ENCODE results near the gene SLC9A3. TPM values are rescaled to one million over a fixed set of nuclear protein-coding genes. Genes with fewer than 3 reads are reported as not detected.

Gene SLC9A3
- total RNA-seq, 1 donor from 2014 or later = 1.6 TPM

- Histone ChIP-seq H3K27me3 (ENCODE audit: control insufficient read depth in 3 of 3, insufficient read depth in 3 of 3, low read length in 3 of 3) (no peaks in the 10 kb centered on the region), H3K36me3 (ENCODE audit: control insufficient read depth in 3 of 3, insufficient read depth in 3 of 3, low read length in 3 of 3) (peaks cover 39 to 61% (median 55%) of the 10 kb centered on the region in 3 donors), H3K27ac (ENCODE audit: low read depth, low read length) (no peak overlapping the region), H3K9ac (ENCODE audit: low read depth in 1 of 3, low read length in 3 of 3) (peak overlapping the region in 1 of 3 donors; percentile 40), H3K4me1 (ENCODE audit: control insufficient read depth in 3 of 3, insufficient read depth in 3 of 3, low read length in 3 of 3) (peaks cover 12 to 22% (median 13%) of the 10 kb centered on the region in 3 donors), H3K4me3 (ENCODE audit: low read length in 3 of 3) (no peak overlapping the region), H3K9me3 (ENCODE audit: control insufficient read depth in 3 of 3, low read length in 3 of 3) (peaks cover 0 to 4% (median 3%) of the 10 kb centered on the region in 3 donors)
These were observed 76.0 kb downstream of the SLC9A3 start for GRCh38 chr5:448061-448765.

DNA sequence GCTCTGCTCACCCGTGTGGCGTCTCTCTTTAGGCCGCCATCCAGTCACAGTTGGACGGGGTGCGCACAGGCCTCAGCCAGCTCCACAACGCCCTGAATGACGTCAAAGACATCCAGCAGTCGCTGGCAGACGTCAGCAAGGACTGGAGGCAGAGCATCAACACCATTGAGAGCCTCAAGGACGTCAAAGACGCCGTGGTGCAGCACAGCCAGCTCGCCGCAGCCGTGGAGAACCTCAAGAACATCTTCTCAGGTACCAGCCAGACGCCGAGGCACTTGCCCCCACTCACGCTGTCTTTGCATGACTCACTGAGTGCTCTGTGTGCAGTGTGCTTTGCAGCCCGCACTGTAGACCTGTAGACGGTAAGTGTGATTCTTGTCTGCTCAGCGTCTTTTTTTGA, 76.7 kb downstream of the SLC9A3 start:
- H3K36me3 ChIP-seq (ENCODE audit: control insufficient read depth in 3 of 3, insufficient read depth in 3 of 3, low read length in 3 of 3) = peaks cover 32 to 54% (median 48%) of the 10 kb centered on the region in 3 donors

DNA sequence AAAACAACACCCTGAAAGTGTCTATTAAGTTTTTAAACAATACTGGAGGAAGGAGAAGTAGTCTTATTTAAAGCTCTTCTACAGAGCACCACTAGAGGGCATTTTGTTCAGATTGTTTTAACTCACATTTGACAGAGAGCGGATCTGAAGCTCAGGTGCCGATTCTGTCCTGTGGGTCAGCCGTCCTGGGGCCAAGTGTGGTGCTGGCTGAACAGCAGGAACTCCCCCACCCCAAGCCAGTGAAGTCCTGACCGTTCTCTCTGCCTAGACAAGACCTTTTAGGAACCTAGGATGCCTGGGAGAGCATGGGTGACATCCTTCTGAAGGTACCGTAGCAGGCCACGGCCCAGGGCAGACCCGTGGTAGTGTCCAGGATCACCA, 77.4 kb downstream of the SLC9A3 start:
- Histone ChIP-seq H3K36me3 (ENCODE audit: control insufficient read depth in 3 of 3, insufficient read depth in 3 of 3, low read length in 3 of 3) (peaks cover 30 to 48% (median 47%) of the 10 kb centered on the region in 3 donors), H3K27ac (ENCODE audit: low read depth, low read length) (no peak overlapping the region), H3K9ac (ENCODE audit: low read depth in 1 of 3, low read length in 3 of 3) (peak overlapping the region in 1 of 3 donors; percentile 20), H3K27me3 (ENCODE audit: control insufficient read depth in 3 of 3, insufficient read depth in 3 of 3, low read length in 3 of 3) (no peaks in the 10 kb centered on the region), H3K9me3 (ENCODE audit: control insufficient read depth in 3 of 3, low read length in 3 of 3) (peaks cover 0 to 3% (median 2%) of the 10 kb centered on the region in 3 donors), H3K4me3 (ENCODE audit: low read length in 3 of 3) (no peak overlapping the region), H3K4me1 (ENCODE audit: control insufficient read depth in 3 of 3, insufficient read depth in 3 of 3, low read length in 3 of 3) (peaks cover 19 to 31% (median 21%) of the 10 kb centered on the region in 3 donors)

More for the DNA sequence above, 76.7 kb downstream of the SLC9A3 start:
- no peak overlapping the region for H3K9ac ChIP-seq (ENCODE audit: low read depth in 1 of 3, low read length in 3 of 3)
- no peak overlapping the region for H3K27ac ChIP-seq (ENCODE audit: low read depth, low read length)
- peaks cover 0 to 4% (median 3%) of the 10 kb centered on the region in 3 donors for H3K9me3 ChIP-seq (ENCODE audit: control insufficient read depth in 3 of 3, low read length in 3 of 3)
- H3K27me3 ChIP-seq (ENCODE audit: control insufficient read depth in 3 of 3, insufficient read depth in 3 of 3, low read length in 3 of 3) = no peaks in the 10 kb centered on the region
- H3K4me1 ChIP-seq (ENCODE audit: control insufficient read depth in 3 of 3, insufficient read depth in 3 of 3, low read length in 3 of 3) = peaks cover 13 to 25% (median 15%) of the 10 kb centered on the region in 3 donors
- no peak overlapping the region for H3K4me3 ChIP-seq (ENCODE audit: low read length in 3 of 3)

- H3K4me1 ChIP-seq (ENCODE audit: control insufficient read depth in 3 of 3, insufficient read depth in 3 of 3, low read length in 3 of 3) = peaks cover 19 to 31% (median 21%) of the 10 kb centered on the region in 3 donors
- H3K36me3 ChIP-seq (ENCODE audit: control insufficient read depth in 3 of 3, insufficient read depth in 3 of 3, low read length in 3 of 3) = peaks cover 30 to 42% (median 41%) of the 10 kb centered on the region in 3 donors
- H3K27ac ChIP-seq (ENCODE audit: low read depth, low read length) = no peak overlapping the region
- H3K9me3 ChIP-seq (ENCODE audit: control insufficient read depth in 3 of 3, low read length in 3 of 3) = no peaks in the 10 kb centered on the region
- H3K27me3 ChIP-seq (ENCODE audit: control insufficient read depth in 3 of 3, insufficient read depth in 3 of 3, low read length in 3 of 3) = no peaks in the 10 kb centered on the region
- no peak overlapping the region for H3K9ac ChIP-seq (ENCODE audit: low read depth in 1 of 3, low read length in 3 of 3)
- no peak overlapping the region for H3K4me3 ChIP-seq (ENCODE audit: low read length in 3 of 3)
These were observed 78.0 kb downstream of the SLC9A3 start for GRCh38 chr5:446066-446882.

GRCh38 chr5:445591-445990, 78.7 kb downstream of the SLC9A3 start:
- H3K9me3 ChIP-seq (ENCODE audit: control insufficient read depth in 3 of 3, low read length in 3 of 3) = no peaks in the 10 kb centered on the region
- no peak overlapping the region for H3K9ac ChIP-seq (ENCODE audit: low read depth in 1 of 3, low read length in 3 of 3)
- H3K4me1 ChIP-seq (ENCODE audit: control insufficient read depth in 3 of 3, insufficient read depth in 3 of 3, low read length in 3 of 3) = peaks cover 19 to 31% (median 21%) of the 10 kb centered on the region in 3 donors
- no peak overlapping the region for H3K27ac ChIP-seq (ENCODE audit: low read depth, low read length)
- no peaks in the 10 kb centered on the region for H3K27me3 ChIP-seq (ENCODE audit: control insufficient read depth in 3 of 3, insufficient read depth in 3 of 3, low read length in 3 of 3)
- H3K36me3 ChIP-seq (ENCODE audit: control insufficient read depth in 3 of 3, insufficient read depth in 3 of 3, low read length in 3 of 3) = peaks cover 30 to 38% (median 37%) of the 10 kb centered on the region in 3 donors
- no peak overlapping the region for H3K4me3 ChIP-seq (ENCODE audit: low read length in 3 of 3)

DNA sequence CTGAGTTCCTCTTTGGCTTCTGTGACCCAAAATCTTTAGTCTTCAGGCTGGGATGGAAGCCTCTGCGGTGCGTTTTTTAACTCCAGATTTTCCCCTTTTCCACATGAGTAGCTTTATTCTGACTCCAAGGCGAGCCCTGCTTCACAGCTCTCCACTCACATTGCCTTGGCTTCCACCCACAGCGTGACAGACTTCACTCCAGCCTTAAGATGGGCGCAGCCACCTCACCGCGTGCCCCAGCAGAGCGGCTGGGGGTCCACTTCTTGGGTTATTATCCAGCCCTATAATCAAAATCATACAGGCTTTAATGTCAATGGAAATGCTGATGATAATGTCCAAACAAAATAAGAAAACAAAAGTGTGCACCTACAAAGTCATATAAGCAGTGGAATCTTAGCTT, 80.0 kb downstream of the SLC9A3 start:
- peak overlapping the region; percentile 43 to 98 (median 98) for H3K9ac ChIP-seq (ENCODE audit: low read depth in 1 of 3, low read length in 3 of 3)
- peak overlapping the region; percentile 94 to 100 (median 100) for H3K4me3 ChIP-seq (ENCODE audit: low read length in 3 of 3)
- no peaks in the 10 kb centered on the region for H3K9me3 ChIP-seq (ENCODE audit: control insufficient read depth in 3 of 3, low read length in 3 of 3)
- peaks cover 26 to 29% (median 28%) of the 10 kb centered on the region in 3 donors for H3K36me3 ChIP-seq (ENCODE audit: control insufficient read depth in 3 of 3, insufficient read depth in 3 of 3, low read length in 3 of 3)
- H3K27ac ChIP-seq (ENCODE audit: low read depth, low read length) = no peak overlapping the region
- no peaks in the 10 kb centered on the region for H3K27me3 ChIP-seq (ENCODE audit: control insufficient read depth in 3 of 3, insufficient read depth in 3 of 3, low read length in 3 of 3)
- H3K4me1 ChIP-seq (ENCODE audit: control insufficient read depth in 3 of 3, insufficient read depth in 3 of 3, low read length in 3 of 3) = peaks cover 19 to 31% (median 21%) of the 10 kb centered on the region in 3 donors

- peak overlapping the region; percentile 71 for H3K27ac ChIP-seq (ENCODE audit: low read depth, low read length)
- peak overlapping the region; percentile 93 to 98 (median 98) for H3K9ac ChIP-seq (ENCODE audit: low read depth in 1 of 3, low read length in 3 of 3)
- peaks cover 19 to 29% (median 21%) of the 10 kb centered on the region in 3 donors for H3K4me1 ChIP-seq (ENCODE audit: control insufficient read depth in 3 of 3, insufficient read depth in 3 of 3, low read length in 3 of 3)
- peak overlapping the region; percentile 94 to 100 (median 100) for H3K4me3 ChIP-seq (ENCODE audit: low read length in 3 of 3)
- no peaks in the 10 kb centered on the region for H3K9me3 ChIP-seq (ENCODE audit: control insufficient read depth in 3 of 3, low read length in 3 of 3)
- peaks cover 0 to 2% (median 0%) of the 10 kb centered on the region in 3 donors for H3K27me3 ChIP-seq (ENCODE audit: control insufficient read depth in 3 of 3, insufficient read depth in 3 of 3, low read length in 3 of 3)
- H3K36me3 ChIP-seq (ENCODE audit: control insufficient read depth in 3 of 3, insufficient read depth in 3 of 3, low read length in 3 of 3) = peaks cover 21% of the 10 kb centered on the region in 3 donors
These were observed 80.8 kb downstream of the SLC9A3 start for GRCh38 chr5:443239-444151.

DNA sequence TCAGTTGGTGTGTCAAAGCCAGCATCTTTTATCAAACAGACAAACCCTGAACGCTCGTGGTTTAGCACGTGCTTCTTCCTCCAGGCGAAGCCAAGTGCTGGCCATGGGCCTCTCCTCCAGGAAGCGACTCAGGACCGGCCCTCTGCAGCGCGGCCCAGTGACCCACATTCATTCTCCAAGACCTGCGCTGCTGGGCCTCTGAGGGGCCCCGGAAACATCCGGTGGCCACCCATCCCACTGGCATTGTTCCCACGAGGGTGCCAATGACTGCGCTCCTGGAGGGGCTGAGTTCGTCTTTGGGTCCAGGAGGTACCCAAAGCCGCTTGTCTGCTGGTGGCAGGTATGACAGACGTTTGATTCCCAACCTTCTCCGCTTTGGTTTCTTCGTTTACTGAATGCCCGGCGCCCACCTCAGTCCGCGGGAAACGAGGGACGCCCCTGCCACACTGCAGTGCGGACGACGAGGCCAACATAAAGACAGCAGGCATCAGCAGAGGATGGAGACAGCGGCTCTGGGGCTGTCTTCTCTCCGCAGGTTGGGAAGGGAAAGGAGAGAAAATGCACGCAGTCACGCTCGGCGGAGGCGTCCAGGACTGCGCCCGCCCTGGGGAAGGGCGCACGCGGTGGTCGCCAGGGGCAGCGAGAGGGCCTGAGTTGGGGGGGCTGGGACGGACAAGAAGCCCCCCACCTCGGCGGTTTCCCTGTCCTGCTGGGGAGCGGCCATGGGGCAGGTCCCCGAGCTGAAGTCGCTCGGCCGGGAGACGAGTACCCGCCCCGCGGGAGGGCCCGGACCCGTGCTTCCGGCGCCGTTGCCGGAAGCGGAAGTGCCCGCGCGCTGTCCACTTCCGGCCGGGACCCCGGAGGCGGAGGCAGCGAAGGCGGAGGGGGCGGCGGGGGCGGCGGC, 81.7 kb downstream of the SLC9A3 start, which contains the start of gene EXOC3:
Gene EXOC3, plus strand, starts transcription at position 842 of the 904 bp plus-strand sequence. CDS start 3,030 bp downstream, outside the sequence.
- Histone ChIP-seq H3K27ac (ENCODE audit: low read depth, low read length) (peak within 1 kb of the TSS; percentile 71), H3K9me3 (ENCODE audit: control insufficient read depth in 3 of 3, low read length in 3 of 3) (no peaks in the 10 kb centered on the region), H3K27me3 (ENCODE audit: control insufficient read depth in 3 of 3, insufficient read depth in 3 of 3, low read length in 3 of 3) (peaks cover under 1 to 5% (median 3%) of the 10 kb centered on the region in 3 donors), H3K9ac (ENCODE audit: low read depth in 1 of 3, low read length in 3 of 3) (peak within 1 kb of the TSS; percentile 93 to 98 (median 98)), H3K4me1 (ENCODE audit: control insufficient read depth in 3 of 3, insufficient read depth in 3 of 3, low read length in 3 of 3) (peaks cover 19 to 23% (median 21%) of the 10 kb centered on the region in 3 donors), H3K36me3 (ENCODE audit: control insufficient read depth in 3 of 3, insufficient read depth in 3 of 3, low read length in 3 of 3) (peaks cover 12% of the 10 kb centered on the region in 3 donors), H3K4me3 (ENCODE audit: low read length in 3 of 3) (peak within 1 kb of the TSS; percentile 94 to 100 (median 100))

All from skeletal muscle tissue (tissue), 4 donors.